RWPE2 (cell line): ENCODE results near the gene ABCA10.

Source experiments
- ATAC-seq: fragments of 200-7000 bp; cut with Tn5 transposase; 3 replicates; pipeline ENCODE4 v1.9.1; 2021; ENCODE audit warnings: low read depth
- DNase-seq: peaks from one replicate; pipeline ENCODE4 v3.0.0-alpha.2; 2020; ENCODE audit warnings: low spot score
- H3K27ac ChIP-seq: fragments of 450-650 bp; 2 replicates; pipeline ENCODE4 v1.5.1; 2017; ENCODE audit warnings: mild to moderate bottlenecking; ENCODE audit not compliant: poor library complexity, severe bottlenecking
- H3K27me3 ChIP-seq: fragments of 250-450 bp; sonication (Bioruptor Pico); 2 replicates; pipeline ENCODE4 v1.5.1; 2021; ENCODE audit warnings: mild to moderate bottlenecking, moderate library complexity; ENCODE audit not compliant: insufficient read depth, poor library complexity, severe bottlenecking
- H3K36me3 ChIP-seq: fragments of 250-450 bp; sonication (Bioruptor Pico); 2 replicates; pipeline ENCODE4 v1.5.1; 2020; ENCODE audit warnings: low read depth, mild to moderate bottlenecking, moderate library complexity
- H3K4me1 ChIP-seq: fragments of 250-450 bp; sonication (Bioruptor Pico); 2 replicates; pipeline ENCODE4 v1.5.1; 2021; ENCODE audit warnings: mild to moderate bottlenecking, moderate library complexity; ENCODE audit not compliant: insufficient read depth, poor library complexity, severe bottlenecking
- H3K4me3 ChIP-seq: fragments of 250-450 bp; sonication (Bioruptor Pico); 2 replicates; pipeline ENCODE4 v1.5.1; 2021; ENCODE audit warnings: mild to moderate bottlenecking, moderate library complexity; ENCODE audit not compliant: severe bottlenecking
- H3K9me3 ChIP-seq: fragments of 250-450 bp; sonication (Bioruptor Pico); 2 replicates; pipeline ENCODE4 v1.5.1; 2021; ENCODE audit warnings: mild to moderate bottlenecking, moderate library complexity; ENCODE audit not compliant: severe bottlenecking
- TF ChIP-seq, protein P1 (sequence below): fragments of 450-650 bp; IDR thresholded peaks from one replicate; pipeline ENCODE4 v1.5.1; 2017; ENCODE audit warnings: mild to moderate bottlenecking, moderate library complexity; ENCODE audit not compliant: poor library complexity, severe bottlenecking

ABCA10 gene

DNA sequence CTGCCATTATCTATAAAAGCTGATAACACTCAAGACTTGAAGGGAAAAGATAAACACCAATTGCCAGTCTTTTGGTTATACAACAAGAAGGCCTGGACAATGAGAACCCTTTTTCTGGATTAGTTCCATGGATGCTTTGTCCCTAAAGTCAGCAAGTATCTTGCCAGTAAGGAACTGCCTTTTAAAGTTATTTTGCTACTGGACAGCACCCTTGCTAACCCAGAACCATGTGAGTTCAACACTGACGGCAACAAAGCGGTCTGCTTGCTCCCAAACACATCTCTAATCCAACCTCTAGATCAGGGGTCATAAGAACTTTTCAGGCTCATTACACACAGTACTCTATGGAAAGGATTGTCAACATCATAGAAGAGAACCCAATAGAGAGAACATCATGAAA is 61.7 kb downstream of the ABCA10 start:
- no peaks in the 10 kb centered on the region for H3K9me3 ChIP-seq
- H3K27ac ChIP-seq: no peak overlapping the region
- H3K27me3 ChIP-seq: no peaks in the 10 kb centered on the region
- no peak for ATAC-seq
- H3K36me3 ChIP-seq: no peaks in the 10 kb centered on the region
- TF ChIP-seq, protein P1, sequence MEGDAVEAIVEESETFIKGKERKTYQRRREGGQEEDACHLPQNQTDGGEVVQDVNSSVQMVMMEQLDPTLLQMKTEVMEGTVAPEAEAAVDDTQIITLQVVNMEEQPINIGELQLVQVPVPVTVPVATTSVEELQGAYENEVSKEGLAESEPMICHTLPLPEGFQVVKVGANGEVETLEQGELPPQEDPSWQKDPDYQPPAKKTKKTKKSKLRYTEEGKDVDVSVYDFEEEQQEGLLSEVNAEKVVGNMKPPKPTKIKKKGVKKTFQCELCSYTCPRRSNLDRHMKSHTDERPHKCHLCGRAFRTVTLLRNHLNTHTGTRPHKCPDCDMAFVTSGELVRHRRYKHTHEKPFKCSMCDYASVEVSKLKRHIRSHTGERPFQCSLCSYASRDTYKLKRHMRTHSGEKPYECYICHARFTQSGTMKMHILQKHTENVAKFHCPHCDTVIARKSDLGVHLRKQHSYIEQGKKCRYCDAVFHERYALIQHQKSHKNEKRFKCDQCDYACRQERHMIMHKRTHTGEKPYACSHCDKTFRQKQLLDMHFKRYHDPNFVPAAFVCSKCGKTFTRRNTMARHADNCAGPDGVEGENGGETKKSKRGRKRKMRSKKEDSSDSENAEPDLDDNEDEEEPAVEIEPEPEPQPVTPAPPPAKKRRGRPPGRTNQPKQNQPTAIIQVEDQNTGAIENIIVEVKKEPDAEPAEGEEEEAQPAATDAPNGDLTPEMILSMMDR: no peak
- no peak for DNase-seq
- no peaks in the 10 kb centered on the region for H3K4me1 ChIP-seq
- no peak overlapping the region for H3K4me3 ChIP-seq

DNA sequence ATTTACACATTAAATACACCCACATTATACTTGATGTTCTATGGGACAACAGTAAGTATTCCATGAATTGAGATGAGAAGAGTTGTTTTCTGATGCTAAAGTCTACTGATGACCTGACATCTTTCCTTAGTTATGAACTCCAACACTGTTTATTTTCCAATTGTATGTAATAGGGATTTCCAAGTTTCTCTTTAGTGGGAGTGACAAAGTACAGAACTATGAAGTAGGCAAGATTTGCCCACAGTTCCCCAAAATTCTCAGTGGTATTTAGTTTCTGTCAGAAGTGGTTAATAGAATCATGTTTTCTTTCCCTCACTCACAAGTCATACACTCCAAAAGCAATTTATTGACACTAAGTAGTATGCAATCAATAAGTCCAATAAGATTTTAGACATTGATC is 64.4 kb downstream of the ABCA10 start:
- Histone ChIP-seq H3K9me3 (no peaks in the 10 kb centered on the region), H3K27me3 (no peaks in the 10 kb centered on the region), H3K4me3 (no peak overlapping the region), H3K36me3 (no peaks in the 10 kb centered on the region), H3K4me1 (no peaks in the 10 kb centered on the region), H3K27ac (no peak overlapping the region)
- no peak for DNase-seq
- TF ChIP-seq, protein P1: no peak
- ATAC-seq: no peak

DNA sequence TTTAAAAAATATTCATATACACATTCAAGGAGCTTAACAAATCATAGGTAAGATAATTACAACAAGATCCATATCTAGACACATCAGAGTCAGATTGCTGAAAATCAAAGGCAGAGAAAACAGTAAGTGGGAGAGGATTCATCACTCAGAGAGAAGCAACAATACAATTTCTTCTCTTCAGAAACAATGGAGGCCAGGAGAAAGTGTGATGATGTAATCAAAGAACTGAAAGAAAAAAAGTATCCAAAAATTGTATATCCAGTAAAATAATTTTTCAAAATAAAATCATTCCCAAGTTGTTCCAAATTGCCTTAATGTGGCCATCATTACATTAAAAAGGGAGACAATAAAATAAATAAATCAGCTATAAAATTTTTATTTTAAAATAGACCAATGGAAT is 69.2 kb downstream of the ABCA10 start:
- TF ChIP-seq, protein P1: no peak
- H3K4me1 ChIP-seq: no peaks in the 10 kb centered on the region
- H3K36me3 ChIP-seq: no peaks in the 10 kb centered on the region
- no peaks in the 10 kb centered on the region for H3K9me3 ChIP-seq
- no peaks in the 10 kb centered on the region for H3K27me3 ChIP-seq
- ATAC-seq (no peak), DNase-seq (no peak)
- H3K27ac ChIP-seq: no peak overlapping the region
- no peak overlapping the region for H3K4me3 ChIP-seq

DNA sequence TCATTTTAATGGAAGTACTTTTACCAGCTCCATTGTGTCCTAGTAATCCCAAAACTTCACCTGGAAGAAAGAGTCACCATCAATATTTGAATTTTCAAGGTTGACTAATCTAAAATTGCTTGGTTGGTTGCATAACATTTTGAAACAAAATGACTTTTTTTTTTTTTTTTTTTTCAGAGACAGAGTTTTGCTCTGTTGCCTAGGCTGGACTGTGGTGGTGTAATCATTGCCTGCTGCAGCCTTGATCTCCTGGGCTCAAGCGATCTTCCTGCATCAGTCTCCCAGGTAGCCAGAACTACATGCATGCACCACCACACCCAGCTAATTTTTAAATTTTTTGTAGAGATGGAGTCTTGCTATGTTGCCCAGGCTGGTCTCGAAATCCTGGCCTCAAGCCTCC is 74.4 kb downstream of the ABCA10 start:
- no peak for ATAC-seq

DNA sequence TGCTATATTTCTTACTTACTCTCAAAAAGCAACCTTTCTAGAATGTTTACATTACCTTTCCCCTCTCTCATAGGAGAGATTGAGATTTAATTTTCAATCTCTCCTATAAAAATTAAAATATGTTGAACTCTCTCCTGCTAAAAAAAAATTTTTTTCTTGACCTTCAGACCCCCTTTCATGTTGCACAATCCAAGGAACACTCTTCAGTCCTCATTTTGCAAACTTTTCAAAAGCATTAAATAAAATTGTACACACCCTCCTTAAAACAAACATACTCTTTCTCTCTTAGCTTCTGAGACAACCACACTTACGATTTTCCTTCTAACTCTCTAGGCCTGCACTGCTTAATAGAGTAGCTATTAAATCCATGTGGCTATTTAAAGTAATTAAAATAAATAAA is 78.3 kb downstream of the ABCA10 start:
- no peak for ATAC-seq
- Histone ChIP-seq H3K36me3 (no peaks in the 10 kb centered on the region), H3K4me1 (no peaks in the 10 kb centered on the region), H3K27me3 (no peaks in the 10 kb centered on the region), H3K4me3 (no peak overlapping the region), H3K27ac (no peak overlapping the region), H3K9me3 (no peaks in the 10 kb centered on the region)
- no peak for DNase-seq
- TF ChIP-seq, protein P1: no peak

More for the DNA sequence above, 74.4 kb downstream of the ABCA10 start:
- TF ChIP-seq, protein P1: no peak
- no peak for DNase-seq
- Histone ChIP-seq H3K4me3 (no peak overlapping the region), H3K9me3 (no peaks in the 10 kb centered on the region), H3K4me1 (no peaks in the 10 kb centered on the region), H3K27ac (no peak overlapping the region), H3K27me3 (no peaks in the 10 kb centered on the region), H3K36me3 (no peaks in the 10 kb centered on the region)
